Mammary epithelial cell (primary cell): ENCODE measurements around the gene GRHL3.

Source experiments
- EZH2 ChIP-seq: IDR thresholded peaks from 2 replicates; pipeline ENCODE4 v1.6.1; 2012; ENCODE audit warnings: low read length, inconsistent platforms, borderline replicate concordance
- TF ChIP-seq, protein P1 (sequence below), 2 donors: IDR thresholded peaks in 1 of 2; conservative IDR thresholded peaks in 1 of 2; 2 replicates each; pipeline ENCODE4 v1.5.1; 2011 to 2012; ENCODE audit warnings: inconsistent platforms in 2 of 2, low read length in 2 of 2, mild to moderate bottlenecking in 2 of 2, control low read depth in 1 of 2, low read depth in 1 of 2; ENCODE audit not compliant: insufficient read depth in 1 of 2; ENCODE audit errors: extremely low read depth in 1 of 2

- TF ChIP-seq, protein P1, sequence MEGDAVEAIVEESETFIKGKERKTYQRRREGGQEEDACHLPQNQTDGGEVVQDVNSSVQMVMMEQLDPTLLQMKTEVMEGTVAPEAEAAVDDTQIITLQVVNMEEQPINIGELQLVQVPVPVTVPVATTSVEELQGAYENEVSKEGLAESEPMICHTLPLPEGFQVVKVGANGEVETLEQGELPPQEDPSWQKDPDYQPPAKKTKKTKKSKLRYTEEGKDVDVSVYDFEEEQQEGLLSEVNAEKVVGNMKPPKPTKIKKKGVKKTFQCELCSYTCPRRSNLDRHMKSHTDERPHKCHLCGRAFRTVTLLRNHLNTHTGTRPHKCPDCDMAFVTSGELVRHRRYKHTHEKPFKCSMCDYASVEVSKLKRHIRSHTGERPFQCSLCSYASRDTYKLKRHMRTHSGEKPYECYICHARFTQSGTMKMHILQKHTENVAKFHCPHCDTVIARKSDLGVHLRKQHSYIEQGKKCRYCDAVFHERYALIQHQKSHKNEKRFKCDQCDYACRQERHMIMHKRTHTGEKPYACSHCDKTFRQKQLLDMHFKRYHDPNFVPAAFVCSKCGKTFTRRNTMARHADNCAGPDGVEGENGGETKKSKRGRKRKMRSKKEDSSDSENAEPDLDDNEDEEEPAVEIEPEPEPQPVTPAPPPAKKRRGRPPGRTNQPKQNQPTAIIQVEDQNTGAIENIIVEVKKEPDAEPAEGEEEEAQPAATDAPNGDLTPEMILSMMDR (conservative IDR thresholded peaks at IDR 0.05 in 1 of 2, IDR thresholded peaks at IDR 0.05 in 1 of 2; ENCODE audit: extremely low read depth in 1 of 2, insufficient read depth in 1 of 2, low read depth in 1 of 2, low read length in 2 of 2) = no peak
- no peak for TF ChIP-seq EZH2
Observed at GRCh38 chr1:24400065-24400464, 80.9 kb downstream of the GRHL3 start.
